ENCODE data around the gene CYB5R3. TPM values are rescaled to one million over a fixed set of nuclear protein-coding genes. Genes with fewer than 3 reads are reported as not detected.
"Not testable (repeated sequence)": the region's sequence is repeated elsewhere in the genome, so short reads cannot be mapped to it uniquely, and the experiment has no call there.

Gene CYB5R3
- total RNA-seq, 4 donors from 2014 or later = 122 to 182 (median 152) TPM

GRCh38 chr22:42670921-42671709 lies 21.9 kb upstream of the CYB5R3 start:
- no peak for TF ChIP-seq POLR2A (IDR thresholded peaks at IDR 0.05)
- TF ChIP-seq, protein P1, sequence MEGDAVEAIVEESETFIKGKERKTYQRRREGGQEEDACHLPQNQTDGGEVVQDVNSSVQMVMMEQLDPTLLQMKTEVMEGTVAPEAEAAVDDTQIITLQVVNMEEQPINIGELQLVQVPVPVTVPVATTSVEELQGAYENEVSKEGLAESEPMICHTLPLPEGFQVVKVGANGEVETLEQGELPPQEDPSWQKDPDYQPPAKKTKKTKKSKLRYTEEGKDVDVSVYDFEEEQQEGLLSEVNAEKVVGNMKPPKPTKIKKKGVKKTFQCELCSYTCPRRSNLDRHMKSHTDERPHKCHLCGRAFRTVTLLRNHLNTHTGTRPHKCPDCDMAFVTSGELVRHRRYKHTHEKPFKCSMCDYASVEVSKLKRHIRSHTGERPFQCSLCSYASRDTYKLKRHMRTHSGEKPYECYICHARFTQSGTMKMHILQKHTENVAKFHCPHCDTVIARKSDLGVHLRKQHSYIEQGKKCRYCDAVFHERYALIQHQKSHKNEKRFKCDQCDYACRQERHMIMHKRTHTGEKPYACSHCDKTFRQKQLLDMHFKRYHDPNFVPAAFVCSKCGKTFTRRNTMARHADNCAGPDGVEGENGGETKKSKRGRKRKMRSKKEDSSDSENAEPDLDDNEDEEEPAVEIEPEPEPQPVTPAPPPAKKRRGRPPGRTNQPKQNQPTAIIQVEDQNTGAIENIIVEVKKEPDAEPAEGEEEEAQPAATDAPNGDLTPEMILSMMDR (IDR thresholded peaks at IDR 0.05) = no peak
- WGBS, 2 donors = 70 to 76% methylated on average over 19 of the region's 19 CpGs
- intact Hi-C loops (cut with DNase I; ENCODE audit: low total_unique reads) = no loop called here
- H3K4me3 ChIP-seq (ENCODE audit: low read depth, poor library complexity, severe bottlenecking) = no peak overlapping the region
- no peak for DNase-seq (ENCODE audit: low spot score in 2 of 2)

- no peak overlapping the region for H3K4me3 ChIP-seq (ENCODE audit: low read depth, poor library complexity, severe bottlenecking)
- intact Hi-C loops (cut with DNase I; ENCODE audit: low total_unique reads) = no loop called here
- WGBS, 2 donors = 84 to 88% methylated on average over 4 of the region's 4 CpGs
- no peak for DNase-seq (ENCODE audit: low spot score in 2 of 2)
- no peak for TF ChIP-seq POLR2A (IDR thresholded peaks at IDR 0.05)
- TF ChIP-seq, protein P1 (IDR thresholded peaks at IDR 0.05) = no peak
These were observed 20.9 kb upstream of the CYB5R3 start for GRCh38 chr22:42670046-42670445.

DNA sequence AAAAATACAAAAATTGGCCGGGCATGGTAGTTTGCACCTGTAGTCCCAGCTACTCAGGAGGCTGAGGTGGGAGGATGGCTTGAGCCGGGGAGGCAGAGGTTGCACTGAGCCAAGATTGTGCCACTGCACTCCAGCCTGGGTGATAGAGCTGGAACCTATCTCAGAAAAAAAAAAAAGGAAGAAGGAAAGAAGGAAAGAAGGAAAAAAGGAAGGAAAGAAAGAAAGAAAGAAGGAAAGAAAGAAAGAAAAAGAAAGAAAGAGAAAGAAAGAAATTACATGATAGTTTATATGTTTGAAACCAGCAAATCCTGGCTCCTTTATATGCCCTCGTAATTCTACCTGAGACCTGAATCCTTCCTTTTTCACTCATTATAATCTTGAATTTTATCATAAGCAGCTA lies 17.2 kb upstream of the CYB5R3 start:
- H3K4me3 ChIP-seq (ENCODE audit: low read depth, poor library complexity, severe bottlenecking); DNase-seq (ENCODE audit: low spot score in 2 of 2); intact Hi-C loops (cut with DNase I; ENCODE audit: low total_unique reads): not testable (repeated sequence)
- WGBS, 2 donors = 90 to 96% methylated on average over 3 of the region's 3 CpGs

DNA sequence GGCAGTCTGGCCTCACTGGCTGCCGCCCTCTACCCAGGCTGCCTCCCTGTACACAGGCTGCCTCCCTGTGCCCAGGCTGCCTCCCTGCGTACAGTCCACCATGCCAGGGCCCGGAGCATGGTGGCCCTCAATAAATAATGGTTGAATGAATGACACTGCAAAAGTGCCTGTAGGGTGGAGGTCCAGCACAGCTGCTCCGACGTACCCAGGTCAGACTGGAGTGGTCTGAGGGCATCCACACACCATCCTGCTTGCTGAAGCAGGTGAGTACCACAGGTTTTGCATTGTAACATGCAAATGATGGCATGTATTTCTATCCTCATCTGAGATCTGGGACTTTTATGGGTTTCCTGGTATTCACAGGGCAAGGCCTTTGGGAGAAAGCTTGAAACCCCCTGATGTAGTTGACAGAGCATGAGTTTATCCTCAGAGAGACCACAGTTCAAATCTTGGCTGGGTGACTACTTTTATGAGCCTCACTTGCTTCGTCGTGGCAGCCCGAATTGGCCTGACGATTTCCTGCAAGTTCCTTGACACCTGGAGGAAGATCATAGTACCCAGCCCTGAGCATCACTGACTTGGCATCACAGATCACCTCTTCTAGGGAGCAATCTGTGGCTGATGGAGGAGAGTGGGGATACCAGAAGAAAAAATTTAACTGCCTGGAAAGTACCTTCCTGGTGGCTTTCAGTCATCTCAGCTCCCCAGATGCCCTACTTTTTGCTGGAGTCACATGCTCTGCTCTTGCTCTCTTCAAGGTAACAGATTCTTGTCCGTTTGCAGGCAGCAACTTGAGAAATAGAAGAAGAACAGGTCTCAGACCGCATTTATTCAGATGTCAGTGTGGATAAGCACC lies 16.0 kb upstream of the CYB5R3 start:
- intact Hi-C loops (cut with DNase I; ENCODE audit: low total_unique reads) = loop anchor here (5.0 kb wide), 2 partner anchors 112 to 427 kb away; no protein-coding TSS in a partner anchor
- WGBS, 2 donors = 42 to 50% methylated on average over 8 to 10 of the region's 11 CpGs
- TF ChIP-seq POLR2A (IDR thresholded peaks at IDR 0.05) = no peak
- TF ChIP-seq, protein P1 (IDR thresholded peaks at IDR 0.05) = no peak
- DNase-seq (ENCODE audit: low spot score in 2 of 2) = no peak
- H3K4me3 ChIP-seq (ENCODE audit: low read depth, poor library complexity, severe bottlenecking) = no peak overlapping the region

DNA sequence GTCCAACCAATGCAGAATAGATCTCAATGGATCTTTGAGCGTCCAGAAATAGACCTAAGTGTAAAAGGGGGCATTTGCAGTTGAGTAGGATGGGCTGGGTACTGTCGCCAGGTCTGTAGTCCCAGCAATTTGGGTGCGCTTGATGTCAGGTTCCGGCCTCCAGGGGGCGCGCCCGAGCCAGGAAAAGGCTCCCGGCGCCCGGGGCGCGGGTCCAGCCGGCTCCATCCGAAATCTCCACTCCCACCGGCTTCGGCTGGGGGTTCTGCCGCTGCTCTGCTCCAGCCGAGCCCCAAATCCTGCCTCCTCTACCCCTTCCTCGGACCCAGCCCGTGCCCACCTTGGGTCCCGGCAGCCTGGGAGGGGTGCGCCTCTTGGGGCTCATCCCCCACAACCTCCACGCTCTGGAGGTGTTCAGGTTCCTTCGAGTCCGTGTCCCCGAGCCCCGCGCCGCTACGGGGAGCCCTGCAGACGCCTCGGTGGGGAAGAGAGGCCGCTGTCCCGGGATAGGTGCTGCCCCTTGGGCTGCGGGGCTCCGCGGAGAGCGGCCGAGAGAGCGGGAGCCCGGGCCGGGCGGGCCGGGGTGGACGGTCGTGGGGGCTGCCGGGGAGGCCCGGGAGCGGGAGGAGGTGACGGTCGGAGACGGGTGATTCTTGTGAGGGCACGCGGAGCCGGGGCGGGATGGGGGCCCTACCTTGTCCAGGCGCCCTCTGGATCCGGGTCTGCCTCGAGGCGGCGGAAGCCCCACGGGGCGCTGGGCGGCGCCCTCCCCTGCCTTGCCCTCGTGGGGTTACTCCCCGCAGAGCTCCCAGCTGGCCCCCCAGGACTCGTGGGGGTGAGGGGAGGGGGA lies 13.0 kb upstream of the CYB5R3 start:
- WGBS, 2 donors = 9 to 13% methylated on average over 34 to 59 of the region's 68 CpGs
- DNase-seq (ENCODE audit: low spot score in 2 of 2) = peak; percentile 71 to 95
- TF ChIP-seq POLR2A (IDR thresholded peaks at IDR 0.05) = no peak
- TF ChIP-seq, protein P1 (IDR thresholded peaks at IDR 0.05) = no peak
- intact Hi-C loops (cut with DNase I; ENCODE audit: low total_unique reads) = loop anchor here (5.0 kb wide), 2 partner anchors 115 to 430 kb away; no protein-coding TSS in a partner anchor
- peak overlapping the region; percentile 28 for H3K4me3 ChIP-seq (ENCODE audit: low read depth, poor library complexity, severe bottlenecking)
